ENCODE data around the gene GPC6. TPM values are rescaled to one million over a fixed set of nuclear protein-coding genes. Genes with fewer than 3 reads are reported as not detected.

The GPC6 gene
- polyA plus RNA-seq, 1 of the 3 experiments (the other 2 are of a cell fraction) = 6.7 TPM

DNA sequence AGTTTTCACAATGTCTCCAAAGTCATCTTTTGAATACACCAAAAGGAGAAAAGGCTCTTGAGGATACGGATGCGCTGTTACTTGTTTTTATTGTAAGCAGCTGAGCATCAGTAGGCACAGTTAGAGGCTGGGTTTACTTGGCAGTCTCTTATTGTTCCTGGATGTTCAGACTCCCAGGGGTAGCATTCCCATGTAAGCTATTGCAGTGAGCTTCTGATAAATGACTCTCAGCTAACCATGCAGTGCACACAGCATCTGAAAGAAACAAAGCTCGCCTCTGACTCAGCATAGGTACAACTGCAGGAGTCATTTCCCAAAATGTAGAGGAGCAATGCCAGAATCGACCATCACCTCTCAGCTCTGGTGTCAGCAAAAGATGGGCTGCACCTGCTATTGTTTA is 1168.1 kb downstream of the GPC6 start:
- CTCF ChIA-PET = no interaction called here

DNA sequence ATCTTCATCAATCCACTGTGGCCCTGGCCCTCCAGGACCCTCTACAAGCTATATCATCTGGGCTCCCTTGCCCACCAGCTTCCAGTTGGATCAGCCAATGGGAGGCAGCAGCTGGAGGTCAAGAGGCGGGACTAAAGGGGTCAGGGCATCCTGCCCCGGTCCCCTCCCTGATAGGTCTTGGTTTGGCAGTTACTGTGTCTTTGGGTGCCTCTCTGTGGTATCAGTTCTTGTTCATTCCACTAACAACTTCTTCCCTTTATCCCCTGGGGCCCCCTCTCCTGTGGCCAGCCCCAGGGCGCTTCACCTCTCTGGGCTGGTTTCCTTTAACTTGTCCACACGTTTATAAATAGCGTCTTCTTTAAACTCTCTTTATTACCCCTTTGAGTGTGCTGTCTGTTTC is 1169.3 kb downstream of the GPC6 start:
- H4K20me1 ChIP-seq (ENCODE audit: insufficient read depth) = no peaks in the 10 kb centered on the region
- no peak overlapping the region for H2AFZ ChIP-seq (ENCODE audit: low read depth)
- H3K4me1 ChIP-seq (ENCODE audit: control insufficient read depth in 1 of 2, insufficient read depth in 2 of 2, low read depth in 1 of 2, low read length in 1 of 2) = no peaks in the 10 kb centered on the region; a peak in 1 of 4 replicates
- POLR2A ChIA-PET = no interaction called here
- no peak overlapping the region for H3K27ac ChIP-seq (ENCODE audit: low read depth in 2 of 2, low read length in 1 of 2)
- no peaks in the 10 kb centered on the region for H3K79me2 ChIP-seq (ENCODE audit: insufficient read depth)
- H3K36me3 ChIP-seq (replicated peaks in 1 of 2; ENCODE audit: control insufficient read depth in 1 of 2, insufficient read depth in 2 of 2, low read length in 1 of 2) = no peaks in the 10 kb centered on the region
- CTCF ChIA-PET = no interaction called here
- no peak for DNase-seq
- no peaks in the 10 kb centered on the region for H3K9me3 ChIP-seq
- H3K4me2 ChIP-seq = no peak overlapping the region
- H3K4me3 ChIP-seq (ENCODE audit: low read depth in 2 of 2, low read length in 1 of 2) = no peak overlapping the region
- WGBS (ENCODE audit: low lambda C conversion rate) = 58% methylated on average over 5 of the region's 5 CpGs
- H3K9ac ChIP-seq = no peak overlapping the region
- H3K9me2 ChIP-seq = no peaks in the 10 kb centered on the region
- H3F3A ChIP-seq (replicated peaks; ENCODE audit: insufficient read depth) = no peaks in the 10 kb centered on the region
- H3K27me3 ChIP-seq (ENCODE audit: insufficient read depth) = no peaks in the 10 kb centered on the region
- TF ChIP-seq JUND (IDR thresholded peaks at IDR 0.05) (no peak), IRF3 (IDR thresholded peaks at IDR 0.05; ENCODE audit: low read depth, low read length) (no peak), TCF12 (IDR thresholded peaks at IDR 0.05) (no peak), USF1 (IDR thresholded peaks at IDR 0.05; ENCODE audit: borderline replicate concordance, low read depth) (no peak), SMC3 (IDR thresholded peaks at IDR 0.05; ENCODE audit: low read depth, low read length) (no peak), TAF1 (IDR thresholded peaks at IDR 0.05; ENCODE audit: borderline replicate concordance, low read depth, low read length) (no peak), YY1 (IDR thresholded peaks at IDR 0.05; ENCODE audit: low read depth) (no peak), RXRA (IDR thresholded peaks at IDR 0.05; ENCODE audit: borderline replicate concordance, low read depth) (no peak), RAD21 (IDR thresholded peaks at IDR 0.05; ENCODE audit: low read length) (no peak), CTCF (IDR thresholded peaks at IDR 0.05) (no peak), EP300 (IDR thresholded peaks at IDR 0.05; ENCODE audit: borderline replicate concordance in 1 of 2, low read depth in 1 of 2, low read length in 1 of 2) (no peak)

More for the DNA sequence above, 1168.1 kb downstream of the GPC6 start:
- no peak overlapping the region for H2AFZ ChIP-seq (ENCODE audit: low read depth)
- H3K9me3 ChIP-seq = no peaks in the 10 kb centered on the region
- no peaks in the 10 kb centered on the region for H3K36me3 ChIP-seq (replicated peaks in 1 of 2; ENCODE audit: control insufficient read depth in 1 of 2, insufficient read depth in 2 of 2, low read length in 1 of 2)
- TF ChIP-seq TCF12 (IDR thresholded peaks at IDR 0.05) (no peak), USF1 (IDR thresholded peaks at IDR 0.05; ENCODE audit: borderline replicate concordance, low read depth) (no peak), YY1 (IDR thresholded peaks at IDR 0.05; ENCODE audit: low read depth) (no peak), NFIC (IDR thresholded peaks at IDR 0.05; ENCODE audit: borderline replicate concordance) (no peak)
- TF ChIP-seq, protein P1, sequence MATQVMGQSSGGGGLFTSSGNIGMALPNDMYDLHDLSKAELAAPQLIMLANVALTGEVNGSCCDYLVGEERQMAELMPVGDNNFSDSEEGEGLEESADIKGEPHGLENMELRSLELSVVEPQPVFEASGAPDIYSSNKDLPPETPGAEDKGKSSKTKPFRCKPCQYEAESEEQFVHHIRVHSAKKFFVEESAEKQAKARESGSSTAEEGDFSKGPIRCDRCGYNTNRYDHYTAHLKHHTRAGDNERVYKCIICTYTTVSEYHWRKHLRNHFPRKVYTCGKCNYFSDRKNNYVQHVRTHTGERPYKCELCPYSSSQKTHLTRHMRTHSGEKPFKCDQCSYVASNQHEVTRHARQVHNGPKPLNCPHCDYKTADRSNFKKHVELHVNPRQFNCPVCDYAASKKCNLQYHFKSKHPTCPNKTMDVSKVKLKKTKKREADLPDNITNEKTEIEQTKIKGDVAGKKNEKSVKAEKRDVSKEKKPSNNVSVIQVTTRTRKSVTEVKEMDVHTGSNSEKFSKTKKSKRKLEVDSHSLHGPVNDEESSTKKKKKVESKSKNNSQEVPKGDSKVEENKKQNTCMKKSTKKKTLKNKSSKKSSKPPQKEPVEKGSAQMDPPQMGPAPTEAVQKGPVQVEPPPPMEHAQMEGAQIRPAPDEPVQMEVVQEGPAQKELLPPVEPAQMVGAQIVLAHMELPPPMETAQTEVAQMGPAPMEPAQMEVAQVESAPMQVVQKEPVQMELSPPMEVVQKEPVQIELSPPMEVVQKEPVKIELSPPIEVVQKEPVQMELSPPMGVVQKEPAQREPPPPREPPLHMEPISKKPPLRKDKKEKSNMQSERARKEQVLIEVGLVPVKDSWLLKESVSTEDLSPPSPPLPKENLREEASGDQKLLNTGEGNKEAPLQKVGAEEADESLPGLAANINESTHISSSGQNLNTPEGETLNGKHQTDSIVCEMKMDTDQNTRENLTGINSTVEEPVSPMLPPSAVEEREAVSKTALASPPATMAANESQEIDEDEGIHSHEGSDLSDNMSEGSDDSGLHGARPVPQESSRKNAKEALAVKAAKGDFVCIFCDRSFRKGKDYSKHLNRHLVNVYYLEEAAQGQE (IDR thresholded peaks at IDR 0.05; ENCODE audit: low read depth, low read length) = no peak
- no peak overlapping the region for H3K4me2 ChIP-seq
- H3K27me3 ChIP-seq (ENCODE audit: insufficient read depth) = no peaks in the 10 kb centered on the region
- H3K4me3 ChIP-seq (ENCODE audit: low read depth in 2 of 2, low read length in 1 of 2) = no peak overlapping the region
- H3K27ac ChIP-seq (ENCODE audit: low read depth in 2 of 2, low read length in 1 of 2) = no peak overlapping the region
- no peaks in the 10 kb centered on the region; a peak in 1 of 4 replicates for H3K4me1 ChIP-seq (ENCODE audit: control insufficient read depth in 1 of 2, insufficient read depth in 2 of 2, low read depth in 1 of 2, low read length in 1 of 2)
- H4K20me1 ChIP-seq (ENCODE audit: insufficient read depth) = no peaks in the 10 kb centered on the region
- POLR2A ChIA-PET = interaction anchor here (0.5 kb wide), 1 partner anchor 1577 kb away, joined by 4 read pairs; no protein-coding TSS in a partner anchor
- DNase-seq = no peak
- no peaks in the 10 kb centered on the region for H3K9me2 ChIP-seq
- no peaks in the 10 kb centered on the region for H3K79me2 ChIP-seq (ENCODE audit: insufficient read depth)
- H3F3A ChIP-seq (replicated peaks; ENCODE audit: insufficient read depth) = no peaks in the 10 kb centered on the region
- 70% methylated on average over 4 of the region's 4 CpGs for WGBS (ENCODE audit: low lambda C conversion rate)
- H3K9ac ChIP-seq = no peak overlapping the region
